HepG2 (cell line): ENCODE measurements around the gene FAM120C. TPM values are rescaled to one million over a fixed set of nuclear protein-coding genes. Genes with fewer than 3 reads are reported as not detected.

Experiments used
- BCL6 ChIP-seq: IDR thresholded peaks from 2 replicates; pipeline ENCODE4 v1.6.1; 2016; ENCODE audit warnings: missing genetic modification reagents, missing compliant biosample characterization
- DMAP1 ChIP-seq: IDR thresholded peaks from 2 replicates; pipeline ENCODE4 v1.6.1; 2016
- HMG20A ChIP-seq: IDR thresholded peaks from 2 replicates; pipeline ENCODE4 v1.6.1; 2016; ENCODE audit warnings: borderline replicate concordance
- HNF4A ChIP-seq: sonication (generic); formaldehyde crosslinking; IDR thresholded peaks from 2 replicates; pipeline ENCODE4 v1.4.0; 2020; ENCODE audit warnings: missing genetic modification reagents
- KLF11 ChIP-seq: IDR thresholded peaks from 2 replicates; pipeline ENCODE4 v1.6.1; 2016; ENCODE audit warnings: missing compliant biosample characterization
- NCOR1 ChIP-seq: fragments of 200-600 bp; sonication (generic); IDR thresholded peaks from 2 replicates; pipeline ENCODE4 v1.7.0; 2017; ENCODE audit warnings: antibody characterized with exemption, low read length, borderline replicate concordance
- NR2F2 ChIP-seq: IDR thresholded peaks from 2 replicates; pipeline ENCODE4 v1.6.1; 2012; ENCODE audit warnings: low read depth, inconsistent platforms, borderline replicate concordance
- NR2F6 ChIP-seq, 2 experiments: IDR thresholded peaks; 2 replicates each; pipeline ENCODE4 v1.6.1; 2016; ENCODE audit warnings: antibody characterized with exemption in 1 of 2, mild to moderate bottlenecking in 1 of 2
- RARA ChIP-seq: IDR thresholded peaks from 2 replicates; pipeline ENCODE4 v1.6.1; 2016; ENCODE audit warnings: missing genetic modification reagents, missing compliant biosample characterization
- SKI ChIP-seq: fragments of 450-650 bp; IDR thresholded peaks from one replicate; pipeline ENCODE4 v1.6.1; 2018; ENCODE audit warnings: mild to moderate bottlenecking; ENCODE audit not compliant: partially characterized antibody
- SMAD1 ChIP-seq: sonication (generic); formaldehyde crosslinking; IDR thresholded peaks from 2 replicates; pipeline ENCODE4 v1.4.0; 2020; ENCODE audit warnings: missing genetic modification reagents, low read depth, mild to moderate bottlenecking, borderline replicate concordance
- SOX13 ChIP-seq, 3 experiments: fragments of 450-650 bp in 1 of 3; sonication (generic) in 1 of 3; formaldehyde crosslinking in 1 of 3; IDR thresholded peaks in 2 of 3; conservative IDR thresholded peaks in 1 of 3; 2 replicates each; pipeline versions ENCODE4 v1.5.0 to v1.6.1; 2016 to 2020; ENCODE audit warnings: antibody characterized with exemption in 1 of 3, mild to moderate bottlenecking in 1 of 3, missing compliant biosample characterization in 1 of 3, missing genetic modification reagents in 1 of 3, moderate library complexity in 1 of 3
- ZNF253 ChIP-seq: sonication (generic); formaldehyde crosslinking; IDR thresholded peaks from 2 replicates; pipeline ENCODE4 v1.8.0; 2022; ENCODE audit warnings: mild to moderate bottlenecking, missing genetic modification reagents, borderline replicate concordance
- ZNF451 ChIP-seq: sonication (generic); formaldehyde crosslinking; IDR thresholded peaks from 2 replicates; pipeline ENCODE4 v1.5.0; 2020; ENCODE audit warnings: mild to moderate bottlenecking, missing genetic modification reagents
- ZNF460 ChIP-seq: sonication (generic); formaldehyde crosslinking; IDR thresholded peaks from 2 replicates; pipeline ENCODE4 v1.5.1; 2020; ENCODE audit warnings: missing genetic modification reagents, mild to moderate bottlenecking, borderline replicate concordance
- polyA plus RNA-seq, 8 experiments: library from polyadenylated mRNA; depleted of rRNA in 3 of 8; stranded (reverse) in 7 of 8; unstranded in 1 of 8; fragments of >200 nt; fragmentation: Illumina TruSeq in 4 of 8; extraction: Trizol in 4 of 8; gene quantifications; 2 replicates each; pipeline versions ENCODE4 v1.2.1 to v1.2.3, GENCODE V29; 2011 to 2016; ENCODE audit warnings: low read depth in 4 of 8, missing spikeins in 1 of 8, mixed read lengths in 1 of 8; ENCODE audit not compliant: insufficient read depth in 1 of 8
- total RNA-seq, 5 experiments: library from RNA; depleted of rRNA; stranded (reverse); fragments of >200 nt; fragmentation: Illumina TruSeq; extraction: Trizol; gene quantifications; 2 replicates each; pipeline ENCODE4 v1.2.3, GENCODE V29; 2016; ENCODE audit warnings: low read depth in 1 of 5
- TF ChIP-seq, protein P1 (sequence below): IDR thresholded peaks from 2 replicates; pipeline ENCODE4 v1.4.0; 2020; ENCODE audit warnings: mild to moderate bottlenecking, missing genetic modification reagents
- TF ChIP-seq, protein P2 (sequence below): sonication (generic); formaldehyde crosslinking; IDR thresholded peaks from 2 replicates; pipeline ENCODE4 v1.8.0; 2022; ENCODE audit warnings: missing genetic modification reagents, mild to moderate bottlenecking, moderate library complexity, borderline replicate concordance
- TF ChIP-seq, protein P3 (sequence below): IDR thresholded peaks from 2 replicates; pipeline ENCODE4 v1.6.1; 2016; ENCODE audit warnings: low read depth, missing genetic modification reagents, missing compliant biosample characterization

FAM120C gene
- total and polyA plus RNA-seq, 2 of the 13 experiments (the other 11 are each of a cell fraction or from before 2014, with no cell fraction given) = 4.6 to 7.4 TPM

DNA sequence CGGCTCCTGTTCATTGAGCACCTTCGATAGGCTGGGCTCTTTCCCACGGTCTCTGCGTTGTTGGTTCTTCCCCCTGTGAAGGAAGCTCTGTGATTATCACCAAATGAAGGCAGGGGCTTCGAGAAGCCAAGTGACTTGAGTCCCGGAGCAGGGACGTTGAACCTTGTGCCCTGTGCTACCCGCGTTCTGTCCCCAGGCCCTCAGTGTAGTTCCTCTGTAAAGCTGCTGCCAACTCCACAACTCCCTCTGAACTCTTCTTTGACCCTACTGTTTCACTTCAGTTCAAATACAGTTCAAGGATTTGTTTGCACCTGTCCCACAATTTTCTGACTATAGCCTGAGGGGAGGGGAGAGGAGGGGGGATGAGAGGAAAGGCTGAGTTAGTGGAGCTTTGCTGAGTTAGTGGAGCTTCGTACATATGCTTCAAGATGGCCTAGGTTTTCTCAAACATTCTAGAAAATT is 138.1 kb downstream of the FAM120C start (continued):
- TF ChIP-seq, protein P1, sequence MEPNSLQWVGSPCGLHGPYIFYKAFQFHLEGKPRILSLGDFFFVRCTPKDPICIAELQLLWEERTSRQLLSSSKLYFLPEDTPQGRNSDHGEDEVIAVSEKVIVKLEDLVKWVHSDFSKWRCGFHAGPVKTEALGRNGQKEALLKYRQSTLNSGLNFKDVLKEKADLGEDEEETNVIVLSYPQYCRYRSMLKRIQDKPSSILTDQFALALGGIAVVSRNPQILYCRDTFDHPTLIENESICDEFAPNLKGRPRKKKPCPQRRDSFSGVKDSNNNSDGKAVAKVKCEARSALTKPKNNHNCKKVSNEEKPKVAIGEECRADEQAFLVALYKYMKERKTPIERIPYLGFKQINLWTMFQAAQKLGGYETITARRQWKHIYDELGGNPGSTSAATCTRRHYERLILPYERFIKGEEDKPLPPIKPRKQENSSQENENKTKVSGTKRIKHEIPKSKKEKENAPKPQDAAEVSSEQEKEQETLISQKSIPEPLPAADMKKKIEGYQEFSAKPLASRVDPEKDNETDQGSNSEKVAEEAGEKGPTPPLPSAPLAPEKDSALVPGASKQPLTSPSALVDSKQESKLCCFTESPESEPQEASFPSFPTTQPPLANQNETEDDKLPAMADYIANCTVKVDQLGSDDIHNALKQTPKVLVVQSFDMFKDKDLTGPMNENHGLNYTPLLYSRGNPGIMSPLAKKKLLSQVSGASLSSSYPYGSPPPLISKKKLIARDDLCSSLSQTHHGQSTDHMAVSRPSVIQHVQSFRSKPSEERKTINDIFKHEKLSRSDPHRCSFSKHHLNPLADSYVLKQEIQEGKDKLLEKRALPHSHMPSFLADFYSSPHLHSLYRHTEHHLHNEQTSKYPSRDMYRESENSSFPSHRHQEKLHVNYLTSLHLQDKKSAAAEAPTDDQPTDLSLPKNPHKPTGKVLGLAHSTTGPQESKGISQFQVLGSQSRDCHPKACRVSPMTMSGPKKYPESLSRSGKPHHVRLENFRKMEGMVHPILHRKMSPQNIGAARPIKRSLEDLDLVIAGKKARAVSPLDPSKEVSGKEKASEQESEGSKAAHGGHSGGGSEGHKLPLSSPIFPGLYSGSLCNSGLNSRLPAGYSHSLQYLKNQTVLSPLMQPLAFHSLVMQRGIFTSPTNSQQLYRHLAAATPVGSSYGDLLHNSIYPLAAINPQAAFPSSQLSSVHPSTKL (CRISPR knock-in tag) = no peak
- TF ChIP-seq ZNF460 (CRISPR knock-in tag) = no peak
- peak; percentile 2 for TF ChIP-seq SKI
- peak; percentile 18; the same call in 1 of the 2 replicates for TF ChIP-seq HMG20A (CRISPR knock-in tag)
- no peak for TF ChIP-seq NR2F6 (IDR thresholded peaks at IDR 0.05)
- peak; percentile 40; the same call in 1 of the 2 replicates for TF ChIP-seq NR2F6 (CRISPR knock-in tag; IDR thresholded peaks at IDR 0.05)
- TF ChIP-seq BCL6 (CRISPR knock-in tag) = 0 out of 2 replicates have a peak, but pooled peaks have one; percentile 36
- TF ChIP-seq RARA (CRISPR knock-in tag) = peak; percentile 95
- 0 out of 2 replicates have a peak, but pooled peaks have one; percentile 18 for TF ChIP-seq NR2F2
- no peak for TF ChIP-seq SMAD1 (CRISPR knock-in tag)
- TF ChIP-seq HNF4A (CRISPR knock-in tag) = peak; percentile 59
- no peak for TF ChIP-seq ZNF253 (CRISPR knock-in tag)
- no peak for TF ChIP-seq KLF11 (CRISPR knock-in tag)
- TF ChIP-seq SOX13 (IDR thresholded peaks at IDR 0.05) = no peak
- peak in 1 of 2 experiments; percentile 24; a peak in 1 of 4 replicates for TF ChIP-seq SOX13 (CRISPR knock-in tag; conservative IDR thresholded peaks at IDR 0.05 in 1 of 2, IDR thresholded peaks at IDR 0.05 in 1 of 2)
- no peak for TF ChIP-seq ZNF451 (CRISPR knock-in tag)
- peak; percentile 48; the same call in 1 of the 2 replicates for TF ChIP-seq NCOR1
- TF ChIP-seq DMAP1 (CRISPR knock-in tag) = peak; percentile 19; the same call in 1 of the 2 replicates
- TF ChIP-seq, protein P2, sequence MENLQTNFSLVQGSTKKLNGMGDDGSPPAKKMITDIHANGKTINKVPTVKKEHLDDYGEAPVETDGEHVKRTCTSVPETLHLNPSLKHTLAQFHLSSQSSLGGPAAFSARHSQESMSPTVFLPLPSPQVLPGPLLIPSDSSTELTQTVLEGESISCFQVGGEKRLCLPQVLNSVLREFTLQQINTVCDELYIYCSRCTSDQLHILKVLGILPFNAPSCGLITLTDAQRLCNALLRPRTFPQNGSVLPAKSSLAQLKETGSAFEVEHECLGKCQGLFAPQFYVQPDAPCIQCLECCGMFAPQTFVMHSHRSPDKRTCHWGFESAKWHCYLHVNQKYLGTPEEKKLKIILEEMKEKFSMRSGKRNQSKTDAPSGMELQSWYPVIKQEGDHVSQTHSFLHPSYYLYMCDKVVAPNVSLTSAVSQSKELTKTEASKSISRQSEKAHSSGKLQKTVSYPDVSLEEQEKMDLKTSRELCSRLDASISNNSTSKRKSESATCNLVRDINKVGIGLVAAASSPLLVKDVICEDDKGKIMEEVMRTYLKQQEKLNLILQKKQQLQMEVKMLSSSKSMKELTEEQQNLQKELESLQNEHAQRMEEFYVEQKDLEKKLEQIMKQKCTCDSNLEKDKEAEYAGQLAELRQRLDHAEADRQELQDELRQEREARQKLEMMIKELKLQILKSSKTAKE (CRISPR knock-in tag) = 0 out of 2 replicates have a peak, but pooled peaks have one; percentile 36
- TF ChIP-seq, protein P3, sequence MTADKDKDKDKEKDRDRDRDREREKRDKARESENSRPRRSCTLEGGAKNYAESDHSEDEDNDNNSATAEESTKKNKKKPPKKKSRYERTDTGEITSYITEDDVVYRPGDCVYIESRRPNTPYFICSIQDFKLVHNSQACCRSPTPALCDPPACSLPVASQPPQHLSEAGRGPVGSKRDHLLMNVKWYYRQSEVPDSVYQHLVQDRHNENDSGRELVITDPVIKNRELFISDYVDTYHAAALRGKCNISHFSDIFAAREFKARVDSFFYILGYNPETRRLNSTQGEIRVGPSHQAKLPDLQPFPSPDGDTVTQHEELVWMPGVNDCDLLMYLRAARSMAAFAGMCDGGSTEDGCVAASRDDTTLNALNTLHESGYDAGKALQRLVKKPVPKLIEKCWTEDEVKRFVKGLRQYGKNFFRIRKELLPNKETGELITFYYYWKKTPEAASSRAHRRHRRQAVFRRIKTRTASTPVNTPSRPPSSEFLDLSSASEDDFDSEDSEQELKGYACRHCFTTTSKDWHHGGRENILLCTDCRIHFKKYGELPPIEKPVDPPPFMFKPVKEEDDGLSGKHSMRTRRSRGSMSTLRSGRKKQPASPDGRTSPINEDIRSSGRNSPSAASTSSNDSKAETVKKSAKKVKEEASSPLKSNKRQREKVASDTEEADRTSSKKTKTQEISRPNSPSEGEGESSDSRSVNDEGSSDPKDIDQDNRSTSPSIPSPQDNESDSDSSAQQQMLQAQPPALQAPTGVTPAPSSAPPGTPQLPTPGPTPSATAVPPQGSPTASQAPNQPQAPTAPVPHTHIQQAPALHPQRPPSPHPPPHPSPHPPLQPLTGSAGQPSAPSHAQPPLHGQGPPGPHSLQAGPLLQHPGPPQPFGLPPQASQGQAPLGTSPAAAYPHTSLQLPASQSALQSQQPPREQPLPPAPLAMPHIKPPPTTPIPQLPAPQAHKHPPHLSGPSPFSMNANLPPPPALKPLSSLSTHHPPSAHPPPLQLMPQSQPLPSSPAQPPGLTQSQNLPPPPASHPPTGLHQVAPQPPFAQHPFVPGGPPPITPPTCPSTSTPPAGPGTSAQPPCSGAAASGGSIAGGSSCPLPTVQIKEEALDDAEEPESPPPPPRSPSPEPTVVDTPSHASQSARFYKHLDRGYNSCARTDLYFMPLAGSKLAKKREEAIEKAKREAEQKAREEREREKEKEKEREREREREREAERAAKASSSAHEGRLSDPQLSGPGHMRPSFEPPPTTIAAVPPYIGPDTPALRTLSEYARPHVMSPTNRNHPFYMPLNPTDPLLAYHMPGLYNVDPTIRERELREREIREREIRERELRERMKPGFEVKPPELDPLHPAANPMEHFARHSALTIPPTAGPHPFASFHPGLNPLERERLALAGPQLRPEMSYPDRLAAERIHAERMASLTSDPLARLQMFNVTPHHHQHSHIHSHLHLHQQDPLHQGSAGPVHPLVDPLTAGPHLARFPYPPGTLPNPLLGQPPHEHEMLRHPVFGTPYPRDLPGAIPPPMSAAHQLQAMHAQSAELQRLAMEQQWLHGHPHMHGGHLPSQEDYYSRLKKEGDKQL (CRISPR knock-in tag) = 0 out of 2 replicates have a peak, but pooled peaks have one; percentile 29
